GM18519 (cell line): ENCODE measurements around the gene STRADA.

Source experiments
- ATAC-seq: cut with Tn5 transposase; IDR thresholded peaks from one replicate; pipeline ENCODE4 v1.9.1; 2021; ENCODE audit warnings: mild to moderate bottlenecking, moderate library complexity; ENCODE audit not compliant: unreplicated experiment, low FRiP score

STRADA gene

GRCh38 chr17:63688396-63689020 is 53.1 kb downstream of the STRADA start:
- no peak for ATAC-seq

GRCh38 chr17:63686138-63686685 is 55.4 kb downstream of the STRADA start:
- no peak for ATAC-seq

- no peak for ATAC-seq
Observed at GRCh38 chr17:63685578-63685977, 56.0 kb downstream of the STRADA start.

- ATAC-seq = no peak
Observed at GRCh38 chr17:63685041-63685440, 56.6 kb downstream of the STRADA start.

GRCh38 chr17:63682981-63683380 is 58.6 kb downstream of the STRADA start:
- ATAC-seq = no peak

GRCh38 chr17:63682441-63682840 is 59.2 kb downstream of the STRADA start:
- ATAC-seq = no peak

GRCh38 chr17:63681530-63681929 is 60.1 kb downstream of the STRADA start:
- ATAC-seq = no peak

- no peak for ATAC-seq
Observed at GRCh38 chr17:63680700-63681099, 60.9 kb downstream of the STRADA start.

- ATAC-seq = no peak
Observed at GRCh38 chr17:63679214-63679613, 62.4 kb downstream of the STRADA start.

- no peak for ATAC-seq
Observed at GRCh38 chr17:63676584-63676983, 65.0 kb downstream of the STRADA start.

GRCh38 chr17:63675607-63676546 is 65.7 kb downstream of the STRADA start:
- no peak for ATAC-seq

GRCh38 chr17:63675231-63675606 is 66.4 kb downstream of the STRADA start:
- ATAC-seq = no peak

GRCh38 chr17:63672856-63673255 is 68.7 kb downstream of the STRADA start:
- no peak for ATAC-seq

- no peak for ATAC-seq
Observed at GRCh38 chr17:63665527-63666214, 75.9 kb downstream of the STRADA start.

- ATAC-seq = no peak
Observed at GRCh38 chr17:63659850-63660249, 81.7 kb downstream of the STRADA start.

GRCh38 chr17:63658366-63658765 is 83.2 kb downstream of the STRADA start:
- no peak for ATAC-seq

GRCh38 chr17:63657786-63658185 is 83.8 kb downstream of the STRADA start:
- no peak for ATAC-seq

GRCh38 chr17:63653050-63653449 is 88.5 kb downstream of the STRADA start:
- no peak for ATAC-seq
